ENCODE measurements around the gene ZNF664.

Gene ZNF664

GRCh38 chr12:124035163-124035562 lies 62.1 kb downstream of the ZNF664 start:
- no peak overlapping the region for H2AK5ac ChIP-seq (ENCODE audit: low read depth, low read length)
- H3K4me3 ChIP-seq (ENCODE audit: low read length in 2 of 2): no peak overlapping the region
- H3K9ac ChIP-seq (ENCODE audit: low read depth, low read length, poor library complexity): no peak overlapping the region
- no peak overlapping the region for H3K27ac ChIP-seq (replicated peaks; ENCODE audit: low read length)
- no peak for DNase-seq (ENCODE audit: low spot score)
- H3K79me1 ChIP-seq (ENCODE audit: low read depth, low read length): no peaks in the 10 kb centered on the region
- no peaks in the 10 kb centered on the region for H3K9me3 ChIP-seq (replicated peaks in 1 of 2; ENCODE audit: control insufficient read depth in 2 of 2, insufficient read depth in 1 of 2, low read depth in 1 of 2, low read length in 2 of 2)
- no peak overlapping the region for H2BK5ac ChIP-seq (ENCODE audit: low read length)
- peaks cover 7% of the 10 kb centered on the region in 2 donors for H3K4me1 ChIP-seq (ENCODE audit: control insufficient read depth in 2 of 2, insufficient read depth in 1 of 2, low read depth in 1 of 2, low read length in 2 of 2)
- H4K8ac ChIP-seq (ENCODE audit: low read depth, low read length): no peak overlapping the region
- no peak overlapping the region for H3K18ac ChIP-seq (ENCODE audit: low read length)
- no peak overlapping the region for H2AFZ ChIP-seq (ENCODE audit: low read length)
- H2BK120ac ChIP-seq (ENCODE audit: low read depth, low read length): no peak overlapping the region
- no peak overlapping the region for H2BK15ac ChIP-seq (ENCODE audit: low read length)
- H3K4ac ChIP-seq (ENCODE audit: low read length): no peak overlapping the region
- no CpG with 5 or more reads among the region's 2 CpGs for WGBS, 2 donors (ENCODE audit: extremely low coverage in 2 of 2, insufficient read length in 2 of 2, insufficient replicate concordance in 1 of 2)
- no peak overlapping the region for H3K4me2 ChIP-seq (ENCODE audit: insufficient read depth, low read length, poor library complexity, severe bottlenecking)
- no peak overlapping the region for H3K23ac ChIP-seq (ENCODE audit: low read depth, low read length, poor library complexity)
- no peaks in the 10 kb centered on the region for H3K27me3 ChIP-seq (ENCODE audit: control insufficient read depth in 3 of 3, insufficient read depth in 3 of 3, low read depth in 1 of 3, low read length in 3 of 3)
- H4K91ac ChIP-seq (ENCODE audit: low read depth, low read length, poor library complexity): no peak overlapping the region
- H3K14ac ChIP-seq (ENCODE audit: low read length): no peak overlapping the region
- H2BK12ac ChIP-seq (ENCODE audit: low read length): no peak overlapping the region
- H3K36me3 ChIP-seq (replicated peaks in 1 of 2; ENCODE audit: control insufficient read depth in 2 of 2, insufficient read depth in 2 of 2, low read length in 2 of 2): no peaks in the 10 kb centered on the region

GRCh38 chr12:124036171-124036598 lies 63.2 kb downstream of the ZNF664 start:
- H2BK5ac ChIP-seq (ENCODE audit: low read length): no peak overlapping the region
- no peak overlapping the region for H3K23ac ChIP-seq (ENCODE audit: low read depth, low read length, poor library complexity)
- peak overlapping the region; percentile 30 for H3K4me2 ChIP-seq (ENCODE audit: insufficient read depth, low read length, poor library complexity, severe bottlenecking)
- H3K4me3 ChIP-seq (ENCODE audit: low read length in 2 of 2): no peak overlapping the region
- H3K4ac ChIP-seq (ENCODE audit: low read length): no peak overlapping the region
- no peak overlapping the region for H2AK5ac ChIP-seq (ENCODE audit: low read depth, low read length)
- no peak overlapping the region for H3K14ac ChIP-seq (ENCODE audit: low read length)
- no peak overlapping the region for H2BK12ac ChIP-seq (ENCODE audit: low read length)
- H3K79me1 ChIP-seq (ENCODE audit: low read depth, low read length): no peaks in the 10 kb centered on the region
- no peak overlapping the region for H4K8ac ChIP-seq (ENCODE audit: low read depth, low read length)
- no peak overlapping the region for H4K91ac ChIP-seq (ENCODE audit: low read depth, low read length, poor library complexity)
- no peak overlapping the region for H2BK120ac ChIP-seq (ENCODE audit: low read depth, low read length)
- peak overlapping the region; percentile 61 for H3K27ac ChIP-seq (replicated peaks; ENCODE audit: low read length)
- no CpG with 5 or more reads among the region's 7 CpGs for whole genome bisulfite sequencing, 2 donors (ENCODE audit: extremely low coverage in 2 of 2, insufficient read length in 2 of 2, insufficient replicate concordance in 1 of 2)
- H3K9me3 ChIP-seq (replicated peaks in 1 of 2; ENCODE audit: control insufficient read depth in 2 of 2, insufficient read depth in 1 of 2, low read depth in 1 of 2, low read length in 2 of 2): no peaks in the 10 kb centered on the region
- H2BK15ac ChIP-seq (ENCODE audit: low read length): no peak overlapping the region
- no peak for DNase-seq (ENCODE audit: low spot score)
- no peaks in the 10 kb centered on the region for H3K36me3 ChIP-seq (replicated peaks in 1 of 2; ENCODE audit: control insufficient read depth in 2 of 2, insufficient read depth in 2 of 2, low read length in 2 of 2)
- H3K18ac ChIP-seq (ENCODE audit: low read length): no peak overlapping the region
- no peaks in the 10 kb centered on the region for H3K27me3 ChIP-seq (ENCODE audit: control insufficient read depth in 3 of 3, insufficient read depth in 3 of 3, low read depth in 1 of 3, low read length in 3 of 3)
- H3K4me1 ChIP-seq (ENCODE audit: control insufficient read depth in 2 of 2, insufficient read depth in 1 of 2, low read depth in 1 of 2, low read length in 2 of 2): peaks cover 4 to 7% of the 10 kb centered on the region in 2 donors
- peak overlapping the region; percentile 91 for H2AFZ ChIP-seq (ENCODE audit: low read length)
- no peak overlapping the region for H3K9ac ChIP-seq (ENCODE audit: low read depth, low read length, poor library complexity)

DNA sequence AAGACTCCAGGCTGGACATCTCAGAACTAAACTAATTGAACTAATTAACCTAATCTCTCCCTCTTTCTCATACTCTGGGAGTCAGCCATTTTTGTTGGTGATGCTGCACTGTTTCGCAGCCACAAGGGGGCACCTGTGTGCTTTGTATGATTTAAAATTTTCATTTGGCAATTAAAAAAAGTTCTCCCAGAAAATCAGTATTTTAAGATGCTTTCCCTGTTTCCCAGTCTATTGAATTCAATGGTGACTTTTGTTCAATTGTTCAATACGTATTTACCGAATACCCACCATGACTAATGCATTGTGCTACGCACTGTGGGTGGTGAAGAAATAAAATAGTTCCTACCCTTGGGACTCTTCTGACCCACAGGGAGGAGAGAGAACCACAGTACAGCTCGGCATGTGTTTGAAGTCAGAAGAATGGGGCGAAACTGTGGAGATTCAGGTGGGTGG lies 63.7 kb downstream of the ZNF664 start:
- Histone ChIP-seq H3K79me1 (ENCODE audit: low read depth, low read length) (no peaks in the 10 kb centered on the region), H3K27me3 (ENCODE audit: control insufficient read depth in 3 of 3, insufficient read depth in 3 of 3, low read depth in 1 of 3, low read length in 3 of 3) (no peaks in the 10 kb centered on the region), H3K36me3 (replicated peaks in 1 of 2; ENCODE audit: control insufficient read depth in 2 of 2, insufficient read depth in 2 of 2, low read length in 2 of 2) (no peaks in the 10 kb centered on the region), H3K9me3 (replicated peaks in 1 of 2; ENCODE audit: control insufficient read depth in 2 of 2, insufficient read depth in 1 of 2, low read depth in 1 of 2, low read length in 2 of 2) (no peaks in the 10 kb centered on the region), H3K14ac (ENCODE audit: low read length) (no peak overlapping the region), H3K4me2 (ENCODE audit: insufficient read depth, low read length, poor library complexity, severe bottlenecking) (peak overlapping the region; percentile 30), H2BK5ac (ENCODE audit: low read length) (no peak overlapping the region), H2BK120ac (ENCODE audit: low read depth, low read length) (no peak overlapping the region), H2BK12ac (ENCODE audit: low read length) (no peak overlapping the region), H2AK5ac (ENCODE audit: low read depth, low read length) (no peak overlapping the region), H3K4me1 (ENCODE audit: control insufficient read depth in 2 of 2, insufficient read depth in 1 of 2, low read depth in 1 of 2, low read length in 2 of 2) (peaks cover 4 to 7% of the 10 kb centered on the region in 2 donors), H4K91ac (ENCODE audit: low read depth, low read length, poor library complexity) (no peak overlapping the region), H3K9ac (ENCODE audit: low read depth, low read length, poor library complexity) (no peak overlapping the region), H4K8ac (ENCODE audit: low read depth, low read length) (no peak overlapping the region), H3K4me3 (ENCODE audit: low read length in 2 of 2) (no peak overlapping the region), H3K27ac (replicated peaks; ENCODE audit: low read length) (peak overlapping the region; percentile 61), H3K23ac (ENCODE audit: low read depth, low read length, poor library complexity) (no peak overlapping the region), H3K18ac (ENCODE audit: low read length) (no peak overlapping the region), H3K4ac (ENCODE audit: low read length) (no peak overlapping the region), H2AFZ (ENCODE audit: low read length) (peak overlapping the region; percentile 91), H2BK15ac (ENCODE audit: low read length) (no peak overlapping the region)
- WGBS, 2 donors (ENCODE audit: extremely low coverage in 2 of 2, insufficient read length in 2 of 2, insufficient replicate concordance in 1 of 2): no CpG with 5 or more reads among the region's 6 CpGs
- peak; percentile 36 for DNase-seq (ENCODE audit: low spot score)

DNA sequence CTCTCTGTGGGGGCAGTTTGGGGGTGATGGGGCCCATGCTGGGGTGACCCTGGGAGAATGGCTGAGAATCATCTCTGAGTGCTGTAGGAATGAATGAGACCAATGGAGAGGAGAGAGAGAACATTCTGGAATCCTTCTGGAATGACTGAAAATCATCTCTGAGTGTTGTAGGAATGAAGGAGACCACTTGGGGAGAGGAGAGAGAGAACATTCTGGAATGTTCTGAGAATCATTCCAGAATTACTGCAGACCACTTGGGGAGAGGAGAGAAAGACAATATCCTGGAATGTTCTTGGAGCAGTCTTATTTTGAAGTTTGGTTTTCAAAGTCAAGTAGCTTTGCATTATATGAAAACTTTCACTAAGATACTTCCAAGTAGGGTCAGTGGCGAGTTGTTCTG lies 64.3 kb downstream of the ZNF664 start:
- Histone ChIP-seq H3K23ac (ENCODE audit: low read depth, low read length, poor library complexity) (no peak overlapping the region), H3K9ac (ENCODE audit: low read depth, low read length, poor library complexity) (no peak overlapping the region), H2BK120ac (ENCODE audit: low read depth, low read length) (no peak overlapping the region), H4K8ac (ENCODE audit: low read depth, low read length) (no peak overlapping the region), H3K27me3 (ENCODE audit: control insufficient read depth in 3 of 3, insufficient read depth in 3 of 3, low read depth in 1 of 3, low read length in 3 of 3) (no peaks in the 10 kb centered on the region), H3K4ac (ENCODE audit: low read length) (no peak overlapping the region), H3K9me3 (replicated peaks in 1 of 2; ENCODE audit: control insufficient read depth in 2 of 2, insufficient read depth in 1 of 2, low read depth in 1 of 2, low read length in 2 of 2) (no peaks in the 10 kb centered on the region), H4K91ac (ENCODE audit: low read depth, low read length, poor library complexity) (no peak overlapping the region), H2BK12ac (ENCODE audit: low read length) (no peak overlapping the region), H2AK5ac (ENCODE audit: low read depth, low read length) (no peak overlapping the region), H2AFZ (ENCODE audit: low read length) (no peak overlapping the region), H3K79me1 (ENCODE audit: low read depth, low read length) (no peaks in the 10 kb centered on the region), H2BK15ac (ENCODE audit: low read length) (no peak overlapping the region), H3K27ac (replicated peaks; ENCODE audit: low read length) (no peak overlapping the region), H3K18ac (ENCODE audit: low read length) (no peak overlapping the region), H2BK5ac (ENCODE audit: low read length) (no peak overlapping the region), H3K4me1 (ENCODE audit: control insufficient read depth in 2 of 2, insufficient read depth in 1 of 2, low read depth in 1 of 2, low read length in 2 of 2) (peaks cover 4 to 7% of the 10 kb centered on the region in 2 donors), H3K36me3 (replicated peaks in 1 of 2; ENCODE audit: control insufficient read depth in 2 of 2, insufficient read depth in 2 of 2, low read length in 2 of 2) (no peaks in the 10 kb centered on the region), H3K4me2 (ENCODE audit: insufficient read depth, low read length, poor library complexity, severe bottlenecking) (no peak overlapping the region), H3K14ac (ENCODE audit: low read length) (no peak overlapping the region), H3K4me3 (ENCODE audit: low read length in 2 of 2) (no peak overlapping the region)
- WGBS, 2 donors (ENCODE audit: extremely low coverage in 2 of 2, insufficient read length in 2 of 2, insufficient replicate concordance in 1 of 2): no CpG with 5 or more reads among the region's 1 CpG
- DNase-seq (ENCODE audit: low spot score): no peak

Measured in neuronal stem cell (in vitro differentiated cells).